ENCODE results near the gene BCL6. TPM values are rescaled to one million over a fixed set of nuclear protein-coding genes. Genes with fewer than 3 reads are reported as not detected.

The BCL6 gene
- total RNA-seq, 1 donor, result 40.2 TPM

DNA sequence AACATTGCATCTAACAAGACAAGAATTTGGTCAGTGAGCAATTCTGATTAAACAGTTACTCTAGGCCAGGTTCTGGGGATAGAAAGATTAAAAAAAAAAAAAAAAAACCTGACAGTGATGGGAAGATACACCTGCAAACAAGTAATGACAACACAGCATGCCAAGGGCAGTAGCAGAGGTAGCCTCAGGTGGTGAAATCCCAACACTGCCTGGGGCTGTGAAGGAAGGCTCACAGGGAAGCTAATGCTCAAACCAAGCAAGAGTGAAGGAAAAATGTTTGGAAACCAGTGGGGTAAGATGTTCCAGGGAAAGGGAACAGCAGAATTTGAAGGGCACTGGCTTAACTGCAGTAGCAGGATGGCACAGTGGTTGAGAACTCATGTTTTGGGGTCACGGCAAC lies 51.8 kb downstream of the BCL6 start:
- DNase-seq (ENCODE audit: insufficient read length, low spot score, missing footprints), result no peak
- TF ChIP-seq, protein P1, sequence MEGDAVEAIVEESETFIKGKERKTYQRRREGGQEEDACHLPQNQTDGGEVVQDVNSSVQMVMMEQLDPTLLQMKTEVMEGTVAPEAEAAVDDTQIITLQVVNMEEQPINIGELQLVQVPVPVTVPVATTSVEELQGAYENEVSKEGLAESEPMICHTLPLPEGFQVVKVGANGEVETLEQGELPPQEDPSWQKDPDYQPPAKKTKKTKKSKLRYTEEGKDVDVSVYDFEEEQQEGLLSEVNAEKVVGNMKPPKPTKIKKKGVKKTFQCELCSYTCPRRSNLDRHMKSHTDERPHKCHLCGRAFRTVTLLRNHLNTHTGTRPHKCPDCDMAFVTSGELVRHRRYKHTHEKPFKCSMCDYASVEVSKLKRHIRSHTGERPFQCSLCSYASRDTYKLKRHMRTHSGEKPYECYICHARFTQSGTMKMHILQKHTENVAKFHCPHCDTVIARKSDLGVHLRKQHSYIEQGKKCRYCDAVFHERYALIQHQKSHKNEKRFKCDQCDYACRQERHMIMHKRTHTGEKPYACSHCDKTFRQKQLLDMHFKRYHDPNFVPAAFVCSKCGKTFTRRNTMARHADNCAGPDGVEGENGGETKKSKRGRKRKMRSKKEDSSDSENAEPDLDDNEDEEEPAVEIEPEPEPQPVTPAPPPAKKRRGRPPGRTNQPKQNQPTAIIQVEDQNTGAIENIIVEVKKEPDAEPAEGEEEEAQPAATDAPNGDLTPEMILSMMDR (IDR thresholded peaks at IDR 0.05; ENCODE audit: extremely low read depth, low read depth, low read length), result no peak
- Histone ChIP-seq H3K79me2 (ENCODE audit: insufficient read depth, low read length) (no peaks in the 10 kb centered on the region), H2AFZ (ENCODE audit: low read length) (no peak overlapping the region), H3K27me3 (ENCODE audit: insufficient read depth, low read length) (peaks cover 18% of the 10 kb centered on the region), H4K20me1 (ENCODE audit: insufficient read depth, low read length) (no peaks in the 10 kb centered on the region), H3K36me3 (ENCODE audit: insufficient read depth, low read length) (no peaks in the 10 kb centered on the region), H3K4me3 (ENCODE audit: insufficient read depth, low read length) (no peak overlapping the region), H3K4me2 (ENCODE audit: insufficient read depth, low read length) (no peak overlapping the region), H3K27ac (ENCODE audit: low read depth, low read length) (no peak overlapping the region), H3K9me3 (ENCODE audit: low read depth, low read length) (no peaks in the 10 kb centered on the region), H3K4me1 (ENCODE audit: insufficient read depth, low read length) (no peaks in the 10 kb centered on the region)

DNA sequence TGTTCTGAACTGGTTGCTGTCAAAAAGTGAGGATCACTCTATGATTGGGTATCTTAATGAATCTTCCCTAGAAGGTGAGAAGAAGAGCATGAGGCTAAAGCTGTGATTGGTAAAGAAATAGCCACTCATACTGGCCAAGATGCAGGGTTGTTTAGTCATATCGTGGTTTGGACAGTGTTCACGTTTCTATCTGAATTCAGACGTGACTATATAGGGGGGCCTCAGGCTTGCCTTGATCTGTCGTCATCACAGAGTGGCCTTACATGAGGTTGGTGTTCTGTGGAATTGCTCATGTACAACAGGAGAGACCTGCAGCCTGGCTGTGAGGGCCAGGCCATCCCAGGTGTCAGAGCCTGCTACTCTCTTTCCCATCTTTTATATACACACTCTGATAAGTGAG lies 55.3 kb downstream of the BCL6 start:
- TF ChIP-seq, protein P1 (IDR thresholded peaks at IDR 0.05; ENCODE audit: extremely low read depth, low read depth, low read length), result no peak
- no peak overlapping the region for H2AFZ ChIP-seq (ENCODE audit: low read length)
- no peaks in the 10 kb centered on the region for H3K4me1 ChIP-seq (ENCODE audit: insufficient read depth, low read length)
- H3K27ac ChIP-seq (ENCODE audit: low read depth, low read length), result no peak overlapping the region
- H3K27me3 ChIP-seq (ENCODE audit: insufficient read depth, low read length), result peaks cover 18% of the 10 kb centered on the region
- no peak overlapping the region for H3K4me3 ChIP-seq (ENCODE audit: insufficient read depth, low read length)
- no peaks in the 10 kb centered on the region for H3K79me2 ChIP-seq (ENCODE audit: insufficient read depth, low read length)
- no peak overlapping the region for H3K4me2 ChIP-seq (ENCODE audit: insufficient read depth, low read length)
- DNase-seq (ENCODE audit: insufficient read length, low spot score, missing footprints), result no peak
- H3K36me3 ChIP-seq (ENCODE audit: insufficient read depth, low read length), result no peaks in the 10 kb centered on the region
- peaks cover 5% of the 10 kb centered on the region for H3K9me3 ChIP-seq (ENCODE audit: low read depth, low read length)
- H4K20me1 ChIP-seq (ENCODE audit: insufficient read depth, low read length), result no peaks in the 10 kb centered on the region

DNA sequence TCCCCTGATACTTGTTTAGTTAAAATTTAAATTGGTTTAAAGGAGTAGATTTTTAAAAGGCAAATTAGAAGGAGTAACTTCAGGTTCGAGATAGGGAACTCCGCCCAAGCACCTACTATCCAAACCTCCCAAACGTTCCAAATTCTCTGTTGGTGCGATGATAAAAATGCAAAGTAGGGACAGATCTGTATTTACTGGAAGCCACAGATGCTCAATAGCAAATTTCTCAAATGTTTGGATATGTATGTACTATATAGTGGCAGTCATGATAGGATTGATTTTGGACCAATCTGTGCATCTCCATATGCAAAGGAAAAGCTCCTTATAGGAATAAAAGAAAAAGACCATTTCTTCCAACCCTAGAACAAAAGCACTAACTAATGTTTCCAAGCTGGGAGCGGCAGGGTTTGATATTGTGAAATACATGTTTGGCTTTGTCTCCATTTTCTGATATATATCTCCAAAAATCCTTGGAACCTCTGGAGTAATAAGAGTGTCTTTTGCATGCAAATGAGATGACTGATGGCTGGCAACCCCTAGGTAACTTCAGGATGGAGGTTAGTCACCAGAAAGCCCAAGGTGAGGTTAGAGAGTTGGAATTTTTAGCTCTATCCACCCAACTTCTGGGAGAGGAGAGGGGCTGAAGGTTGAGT lies 58.5 kb downstream of the BCL6 start:
- Histone ChIP-seq H3K4me2 (ENCODE audit: insufficient read depth, low read length) (no peak overlapping the region), H3K79me2 (ENCODE audit: insufficient read depth, low read length) (no peaks in the 10 kb centered on the region), H3K36me3 (ENCODE audit: insufficient read depth, low read length) (no peaks in the 10 kb centered on the region), H2AFZ (ENCODE audit: low read length) (no peak overlapping the region), H3K9me3 (ENCODE audit: low read depth, low read length) (peaks cover 5% of the 10 kb centered on the region), H3K4me1 (ENCODE audit: insufficient read depth, low read length) (no peaks in the 10 kb centered on the region), H4K20me1 (ENCODE audit: insufficient read depth, low read length) (no peaks in the 10 kb centered on the region), H3K4me3 (ENCODE audit: insufficient read depth, low read length) (no peak overlapping the region), H3K27ac (ENCODE audit: low read depth, low read length) (no peak overlapping the region), H3K27me3 (ENCODE audit: insufficient read depth, low read length) (peaks cover 18% of the 10 kb centered on the region)
- DNase-seq (ENCODE audit: insufficient read length, low spot score, missing footprints), result no peak
- TF ChIP-seq, protein P1 (IDR thresholded peaks at IDR 0.05; ENCODE audit: extremely low read depth, low read depth, low read length), result no peak

DNA sequence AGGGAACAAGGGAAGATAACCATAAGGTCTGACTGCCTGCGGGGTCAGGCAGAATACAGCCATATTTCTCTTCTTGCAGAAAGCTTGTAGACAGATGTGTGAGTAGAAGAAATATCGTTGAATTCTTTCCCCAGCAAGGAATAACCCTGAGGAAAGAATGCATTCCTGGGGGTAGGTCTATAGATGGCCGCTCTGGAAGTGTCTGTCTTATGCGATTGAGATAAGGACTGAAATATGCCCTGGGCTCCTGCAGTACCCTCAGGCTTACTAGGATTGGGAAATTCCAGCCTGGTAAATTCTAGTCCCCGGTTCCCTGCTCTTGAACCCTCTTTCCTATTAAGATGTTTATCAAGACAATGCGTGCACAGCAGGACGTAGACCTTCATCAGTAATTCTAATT lies 59.3 kb downstream of the BCL6 start:
- H3K79me2 ChIP-seq (ENCODE audit: insufficient read depth, low read length), result no peaks in the 10 kb centered on the region
- H3K27ac ChIP-seq (ENCODE audit: low read depth, low read length), result no peak overlapping the region
- no peaks in the 10 kb centered on the region for H3K4me1 ChIP-seq (ENCODE audit: insufficient read depth, low read length)
- no peak overlapping the region for H2AFZ ChIP-seq (ENCODE audit: low read length)
- H3K27me3 ChIP-seq (ENCODE audit: insufficient read depth, low read length), result peaks cover 20% of the 10 kb centered on the region
- H3K4me3 ChIP-seq (ENCODE audit: insufficient read depth, low read length), result no peak overlapping the region
- TF ChIP-seq, protein P1 (IDR thresholded peaks at IDR 0.05; ENCODE audit: extremely low read depth, low read depth, low read length), result no peak
- H3K9me3 ChIP-seq (ENCODE audit: low read depth, low read length), result peaks cover 5% of the 10 kb centered on the region
- DNase-seq (ENCODE audit: insufficient read length, low spot score, missing footprints), result no peak
- no peaks in the 10 kb centered on the region for H3K36me3 ChIP-seq (ENCODE audit: insufficient read depth, low read length)
- H4K20me1 ChIP-seq (ENCODE audit: insufficient read depth, low read length), result no peaks in the 10 kb centered on the region
- no peak overlapping the region for H3K4me2 ChIP-seq (ENCODE audit: insufficient read depth, low read length)

Measured in osteoblast (primary cell).